Liver (tissue), 9 donors: Measurements from ENCODE around the gene ANKS3. TPM values are rescaled to one million over a fixed set of nuclear protein-coding genes. Genes with fewer than 3 reads are reported as not detected.

Experiments
- DNase-seq: peaks from one replicate; pipeline ENCODE4 v3.0.0-alpha.2; 2017; ENCODE audit warnings: low spot score
- H3K27ac ChIP-seq, 2 donors: one replicate each; pipeline ENCODE4 v1.7.0; 2013; ENCODE audit warnings: inconsistent platforms in 2 of 2, low read length in 2 of 2, control low read depth in 1 of 2, low read depth in 1 of 2, mild to moderate bottlenecking in 1 of 2
- H3K27me3 ChIP-seq, 4 donors: one replicate each; pipeline versions ENCODE4 v1.6.1 to v1.7.0; 2013; ENCODE audit warnings: low read length in 3 of 4, inconsistent platforms in 1 of 4, mild to moderate bottlenecking in 1 of 4, moderate library complexity in 1 of 4; ENCODE audit not compliant: control insufficient read depth in 4 of 4, insufficient read depth in 4 of 4
- H3K36me3 ChIP-seq, 4 donors: one replicate each; pipeline versions ENCODE4 v1.6.1 to v1.7.0; 2013; ENCODE audit warnings: low read length in 3 of 4, mild to moderate bottlenecking in 3 of 4, low read depth in 1 of 4, moderate library complexity in 1 of 4; ENCODE audit not compliant: control insufficient read depth in 4 of 4, insufficient read depth in 3 of 4
- H3K4me1 ChIP-seq, 4 donors: one replicate each; pipeline versions ENCODE4 v1.6.1 to v1.7.0; 2013; ENCODE audit warnings: low read length in 3 of 4, mild to moderate bottlenecking in 3 of 4, moderate library complexity in 1 of 4; ENCODE audit not compliant: control insufficient read depth in 4 of 4, insufficient read depth in 4 of 4
- H3K4me3 ChIP-seq, 3 donors: one replicate each; pipeline versions ENCODE4 v1.6.1 to v1.7.0; 2013; ENCODE audit warnings: low read length in 3 of 3, control low read depth in 1 of 3, low read depth in 1 of 3, mild to moderate bottlenecking in 1 of 3
- H3K9ac ChIP-seq, 2 donors: one replicate each; pipeline ENCODE4 v1.7.0; 2013; ENCODE audit warnings: low read length in 2 of 2, mild to moderate bottlenecking in 2 of 2, moderate library complexity in 2 of 2, control low read depth in 1 of 2, low read depth in 1 of 2
- H3K9me3 ChIP-seq, 4 donors: one replicate each; pipeline versions ENCODE4 v1.6.1 to v1.7.0; 2013; ENCODE audit warnings: low read length in 3 of 4; ENCODE audit not compliant: control insufficient read depth in 4 of 4
- ATF3 ChIP-seq: IDR thresholded peaks from 2 replicates; pipeline ENCODE4 v1.6.1; 2016; ENCODE audit warnings: antibody characterized with exemption
- CTCF ChIP-seq: fragments of 150-350 bp; IDR thresholded peaks from 2 replicates; pipeline ENCODE4 v1.5.1; 2017; ENCODE audit warnings: improper control_type of control experiment, low read depth, low read length; ENCODE audit not compliant: missing input control
- EGR1 ChIP-seq, 2 donors: IDR thresholded peaks; 2 replicates each; pipeline ENCODE4 v1.6.1; 2016 to 2018; ENCODE audit warnings: antibody characterized with exemption in 2 of 2, low read depth in 2 of 2
- FOXA1 ChIP-seq: IDR thresholded peaks from 2 replicates; pipeline ENCODE4 v1.6.1; 2016; ENCODE audit warnings: antibody characterized with exemption
- FOXA2 ChIP-seq: IDR thresholded peaks from 2 replicates; pipeline ENCODE4 v1.6.1; 2016; ENCODE audit warnings: antibody characterized with exemption
- GABPA ChIP-seq, 2 donors: IDR thresholded peaks in 1 of 2; conservative IDR thresholded peaks in 1 of 2; 2 replicates each; pipeline ENCODE4 v1.6.1; 2016; ENCODE audit warnings: antibody characterized with exemption in 2 of 2, mild to moderate bottlenecking in 1 of 2, moderate library complexity in 1 of 2
- HNF4A ChIP-seq, 2 donors: conservative IDR thresholded peaks; 2 replicates each; pipeline ENCODE4 v1.6.1; 2016; ENCODE audit warnings: antibody characterized with exemption in 2 of 2, mild to moderate bottlenecking in 2 of 2
- HNF4G ChIP-seq: IDR thresholded peaks from 2 replicates; pipeline ENCODE4 v1.6.1; 2016; ENCODE audit warnings: antibody characterized with exemption
- JUND ChIP-seq, 2 donors: IDR thresholded peaks; 2 replicates each; pipeline ENCODE4 v1.6.1; 2016; ENCODE audit warnings: antibody characterized with exemption in 2 of 2
- MAX ChIP-seq: IDR thresholded peaks from 2 replicates; pipeline ENCODE4 v1.6.1; 2016; ENCODE audit warnings: antibody characterized with exemption
- NR2F2 ChIP-seq: IDR thresholded peaks from 2 replicates; pipeline ENCODE4 v1.6.1; 2016; ENCODE audit warnings: antibody characterized with exemption
- RAD21 ChIP-seq, 2 donors: IDR thresholded peaks; 2 replicates each; pipeline ENCODE4 v1.6.1; 2016; ENCODE audit warnings: antibody characterized with exemption in 2 of 2, mild to moderate bottlenecking in 2 of 2
- SP1 ChIP-seq: IDR thresholded peaks from 2 replicates; pipeline ENCODE4 v1.6.1; 2018; ENCODE audit warnings: antibody characterized with exemption, mild to moderate bottlenecking
- TAF1 ChIP-seq: conservative IDR thresholded peaks from 2 replicates; pipeline ENCODE4 v1.6.1; 2016; ENCODE audit warnings: antibody characterized with exemption, mild to moderate bottlenecking
- YY1 ChIP-seq: IDR thresholded peaks from 2 replicates; pipeline ENCODE4 v1.6.1; 2016; ENCODE audit warnings: antibody characterized with exemption, mild to moderate bottlenecking
- ZBTB33 ChIP-seq: IDR thresholded peaks from 2 replicates; pipeline ENCODE4 v1.6.1; 2016; ENCODE audit warnings: antibody characterized with exemption
- WGBS: extraction: QIAGEN DNeasy Blood & Tissue Kit; methylation state at CpG from one replicate; pipeline ENCODE4 v1.1.7; 2013; 5-methylcytosine and 5-hydroxymethylcytosine counted together
- polyA plus RNA-seq, 2 donors: library from polyadenylated mRNA; stranded (reverse) in 1 of 2; unstranded in 1 of 2; fragments of 200-250 nt in 1 of 2; fragments of >200 nt in 1 of 2; fragmentation: Nextera tagmentation in 1 of 2; extraction: Ambion mirVana in 1 of 2; gene quantifications; one replicate each; pipeline versions ENCODE4 v1.2.1 to v1.2.3, GENCODE V29; 2013 to 2015
- total RNA-seq, 2 donors: library from RNA; depleted of rRNA; stranded (reverse); fragments of >200 nt; gene quantifications; one replicate each; pipeline ENCODE4 v1.2.3, GENCODE V29; 2014
- donor health status: healthy.
- donor health status: healthy.
- donor health status: healthy.
- donor health status: healthy.
- donor health status: healthy.

ANKS3 gene
- total and polyA plus RNA-seq, 4 donors = 4.0 to 14.0 (median 4.7) TPM

- Histone ChIP-seq H3K27ac (no peak overlapping the region), H3K36me3 (peaks cover 12 to 49% (median 19%) of the 10 kb centered on the region in 4 donors), H3K27me3 (no peaks in the 10 kb centered on the region), H3K9ac (no peak overlapping the region), H3K4me3 (no peak overlapping the region), H3K9me3 (no peaks in the 10 kb centered on the region), H3K4me1 (peaks cover 2 to 35% (median 17%) of the 10 kb centered on the region in 4 donors)
- DNase-seq = no peak
- WGBS = 95% methylated on average over 19 of the region's 19 CpGs
- TF ChIP-seq FOXA1 (no peak), TAF1 (no peak), HNF4A (conservative IDR thresholded peaks at IDR 0.05) (no peak), MAX (no peak), HNF4G (no peak), ZBTB33 (no peak), YY1 (no peak), EGR1 (IDR thresholded peaks at IDR 0.05; ENCODE audit: low read depth in 2 of 2) (no peak), ATF3 (no peak), CTCF (no peak), GABPA (IDR thresholded peaks at IDR 0.05 in 1 of 2, conservative IDR thresholded peaks at IDR 0.05 in 1 of 2) (no peak)
These were observed 35.0 kb downstream of the ANKS3 start for GRCh38 chr16:4699046-4699556.

- no peak for TF ChIP-seq SP1
- no peak for TF ChIP-seq YY1
- no peak for TF ChIP-seq HNF4A (conservative IDR thresholded peaks at IDR 0.05)
- no peak for TF ChIP-seq NR2F2
- TF ChIP-seq JUND (IDR thresholded peaks at IDR 0.05) = no peak
- TF ChIP-seq RAD21 (IDR thresholded peaks at IDR 0.05) = no peak
- no peak for TF ChIP-seq FOXA2
- no peak for TF ChIP-seq EGR1 (IDR thresholded peaks at IDR 0.05; ENCODE audit: low read depth in 2 of 2)
- TF ChIP-seq ZBTB33 = no peak
- H3K27me3 ChIP-seq = no peaks in the 10 kb centered on the region
- WGBS = 96% methylated on average over 36 of the region's 36 CpGs
- H3K27ac ChIP-seq = no peak overlapping the region
- H3K9me3 ChIP-seq = no peaks in the 10 kb centered on the region
- H3K9ac ChIP-seq = no peak overlapping the region
- H3K4me3 ChIP-seq = no peak overlapping the region
- peaks cover 8 to 46% (median 18%) of the 10 kb centered on the region in 4 donors for H3K36me3 ChIP-seq
- H3K4me1 ChIP-seq = peaks cover 2 to 35% (median 20%) of the 10 kb centered on the region in 4 donors
- DNase-seq = no peak
These were observed 35.6 kb downstream of the ANKS3 start for GRCh38 chr16:4698321-4699045.
